Suprapubic skin (tissue), 4 donors: Measurements from ENCODE around the gene CXXC5. TPM values are rescaled to one million over a fixed set of nuclear protein-coding genes. Genes with fewer than 3 reads are reported as not detected.
"Not testable (repeated sequence)": the region's sequence is repeated elsewhere in the genome, so short reads cannot be mapped to it uniquely, and the experiment has no call there.

ENCODE experiments used
- DNase-seq, 2 donors: peaks; one replicate each; pipeline ENCODE4 v3.0.0-alpha.2; 2019; ENCODE audit warnings: low spot score in 2 of 2
- H3K27ac ChIP-seq: fragments of 200-600 bp; sonication (generic); one replicate; pipeline ENCODE4 v1.5.1; 2019
- H3K27me3 ChIP-seq: fragments of 200-600 bp; sonication (generic); one replicate; pipeline ENCODE4 v1.5.1; 2019
- H3K36me3 ChIP-seq: fragments of 200-600 bp; sonication (generic); one replicate; pipeline ENCODE4 v1.5.1; 2019
- H3K4me1 ChIP-seq: fragments of 200-600 bp; sonication (generic); one replicate; pipeline ENCODE4 v1.5.1; 2019
- H3K4me3 ChIP-seq: fragments of 200-600 bp; sonication (generic); one replicate; pipeline ENCODE4 v1.5.1; 2019; ENCODE audit warnings: mild to moderate bottlenecking
- H3K9me3 ChIP-seq: fragments of 200-600 bp; sonication (generic); one replicate; pipeline ENCODE4 v1.5.1; 2019
- CTCF ChIP-seq, 2 donors: fragments of 200-600 bp in 1 of 2; fragments of 450-650 bp in 1 of 2; sonication (generic) in 1 of 2; IDR thresholded peaks; one replicate each; pipeline ENCODE4 v1.5.1; 2016 to 2019; ENCODE audit warnings: antibody characterized with exemption in 2 of 2, mild to moderate bottlenecking in 1 of 2, moderate library complexity in 1 of 2
- EP300 ChIP-seq: sonication (generic); formaldehyde crosslinking; IDR thresholded peaks from one replicate; pipeline ENCODE4 v1.6.1; 2017; ENCODE audit warnings: antibody characterized with exemption
- POLR2A ChIP-seq, 2 donors: fragments of 450-650 bp; IDR thresholded peaks; one replicate each; pipeline ENCODE4 v1.6.1; 2017; ENCODE audit warnings: antibody characterized with exemption in 2 of 2, mild to moderate bottlenecking in 2 of 2, moderate library complexity in 2 of 2
- POLR2AphosphoS5 ChIP-seq, 3 donors: sonication (generic); formaldehyde crosslinking; IDR thresholded peaks; one replicate each; pipeline ENCODE4 v1.6.1; 2017; ENCODE audit warnings: antibody characterized with exemption in 3 of 3
- WGBS: methylation state at CpG from one replicate; pipeline ENCODE4 v1.1.5; 2018; 5-methylcytosine and 5-hydroxymethylcytosine counted together
- total RNA-seq, 4 donors: library from RNA; depleted of rRNA; stranded (reverse); fragments of >200 nt; gene quantifications; one replicate each; pipeline ENCODE4 v1.1.0, GENCODE V29; 2016

Gene CXXC5
- total RNA-seq, result 10 to 100 TPM; 21.8 to 40.6 (median 30.1) TPM

DNA sequence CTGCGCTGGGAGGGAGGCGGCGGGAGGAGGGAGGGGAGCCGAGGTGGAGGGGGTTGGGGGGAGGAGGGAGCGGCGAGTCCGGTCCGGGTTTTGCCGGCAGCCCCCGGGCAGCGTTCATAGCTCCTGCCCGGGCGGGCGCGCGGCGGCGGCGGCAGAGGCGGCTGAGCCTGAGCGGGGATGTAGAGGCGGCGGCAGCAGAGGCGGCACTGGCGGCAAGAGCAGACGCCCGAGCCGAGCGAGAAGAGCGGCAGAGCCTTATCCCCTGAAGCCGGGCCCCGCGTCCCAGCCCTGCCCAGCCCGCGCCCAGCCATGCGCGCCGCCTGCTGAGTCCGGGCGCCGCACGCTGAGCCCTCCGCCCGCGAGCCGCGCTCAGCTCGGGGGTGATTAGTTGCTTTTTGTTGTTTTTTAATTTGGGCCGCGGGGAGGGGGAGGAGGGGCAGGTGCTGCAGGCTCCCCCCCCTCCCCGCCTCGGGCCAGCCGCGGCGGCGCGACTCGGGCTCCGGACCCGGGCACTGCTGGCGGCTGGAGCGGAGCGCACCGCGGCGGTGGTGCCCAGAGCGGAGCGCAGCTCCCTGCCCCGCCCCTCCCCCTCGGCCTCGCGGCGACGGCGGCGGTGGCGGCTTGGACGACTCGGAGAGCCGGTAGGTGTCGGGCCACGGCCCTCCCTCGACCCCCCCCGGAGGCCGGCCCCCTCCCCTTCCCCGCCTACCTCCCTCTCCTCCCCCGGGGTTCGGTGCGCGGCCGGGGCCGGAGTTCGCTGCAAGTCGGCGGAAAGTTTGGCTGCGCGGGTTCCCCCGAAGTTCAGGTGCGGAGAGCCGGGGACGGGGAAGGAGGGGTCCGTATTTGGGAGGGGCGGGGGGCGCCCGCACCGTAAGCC lies at the start of gene CXXC5:
TSS of gene CXXC5 (plus strand) at position 145 of the 877 bp plus-strand sequence. CDS start 32,175 bp downstream, outside the sequence.
- WGBS, result under 1% methylated on average over 26 of the region's 106 CpGs
- Histone ChIP-seq H3K27ac (peak within 1 kb of the TSS; percentile 86), H3K4me1 (peaks cover 63% of the 10 kb centered on the region), H3K27me3 (peaks cover 4% of the 10 kb centered on the region), H3K9me3 (no peaks in the 10 kb centered on the region), H3K36me3 (no peaks in the 10 kb centered on the region), H3K4me3 (peak within 1 kb of the TSS; percentile 85)
- DNase-seq, result peak in 1 of 2 donors; percentile 84
- TF ChIP-seq EP300 (no peak), POLR2AphosphoS5 (IDR thresholded peaks at IDR 0.05) (peak in 1 of 3 donors; percentile 22)

- not testable (repeated sequence) for H3K27ac ChIP-seq, H3K27me3 ChIP-seq, H3K4me3 ChIP-seq, H3K4me1 ChIP-seq, DNase-seq, H3K9me3 ChIP-seq
- 93% methylated on average over 5 of the region's 5 CpGs for WGBS
- peaks cover 35% of the 10 kb centered on the region for H3K36me3 ChIP-seq
Measured at GRCh38 chr5:139598601-139598965, 49.6 kb upstream of the CXXC5 start.

DNA sequence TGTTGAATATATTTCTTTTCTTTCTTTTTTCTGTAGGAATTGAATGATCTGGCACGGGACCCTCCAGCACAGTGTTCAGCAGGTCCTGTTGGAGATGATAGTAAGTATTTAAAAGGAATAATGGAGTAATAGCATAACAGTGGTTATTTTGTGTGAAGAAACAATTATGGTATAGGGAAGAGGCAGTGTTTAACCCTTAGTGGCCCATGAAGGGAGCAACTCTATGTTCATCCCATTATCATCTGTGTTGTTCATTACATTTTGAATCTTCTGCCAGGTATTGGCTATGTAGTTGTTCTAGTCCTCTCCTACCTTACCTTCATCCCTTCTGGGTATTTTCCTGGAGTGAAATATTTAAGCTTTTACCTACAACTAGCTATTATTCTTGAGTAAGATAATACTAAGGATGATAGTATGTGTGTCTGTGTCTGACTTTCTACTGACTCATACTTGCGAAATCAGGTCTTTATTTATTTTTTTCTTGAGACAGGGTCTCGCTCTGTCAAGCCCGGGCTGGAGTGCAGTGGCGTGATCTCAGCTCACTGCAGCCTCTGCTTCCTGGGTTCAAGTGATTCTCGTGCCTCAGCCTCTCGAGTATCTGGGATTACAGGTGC lies 47.7 kb upstream of the CXXC5 start:
- Histone ChIP-seq H3K36me3 (peaks cover 40% of the 10 kb centered on the region), H3K9me3 (no peaks in the 10 kb centered on the region), H3K27me3 (no peaks in the 10 kb centered on the region), H3K27ac (no peak overlapping the region), H3K4me1 (no peaks in the 10 kb centered on the region), H3K4me3 (no peak overlapping the region)
- 91% methylated on average over 7 of the region's 7 CpGs for WGBS
- DNase-seq, result no peak
- TF ChIP-seq POLR2A (IDR thresholded peaks at IDR 0.05) (no peak), POLR2AphosphoS5 (IDR thresholded peaks at IDR 0.05) (no peak), CTCF (IDR thresholded peaks at IDR 0.05) (no peak), EP300 (no peak)

DNA sequence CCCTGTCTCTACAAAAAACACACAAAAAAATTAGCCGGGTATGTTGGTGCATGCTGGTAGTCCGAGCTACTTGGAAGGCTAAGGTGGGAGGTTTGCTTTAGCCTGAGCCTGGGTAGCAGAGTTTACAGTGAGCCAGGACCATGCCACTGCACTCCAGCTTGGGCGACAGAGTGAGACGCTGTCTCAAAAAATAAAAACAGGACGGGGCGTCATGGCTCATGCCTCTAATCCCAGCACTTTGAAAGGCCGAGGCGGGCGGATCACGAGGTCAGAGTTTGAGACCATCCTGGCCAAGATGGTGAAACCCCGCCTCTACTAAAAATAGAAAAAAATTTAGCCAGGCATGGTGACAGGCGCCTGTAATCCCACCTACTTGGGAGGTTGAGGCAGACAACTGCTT lies 46.7 kb upstream of the CXXC5 start:
- no peak overlapping the region for H3K4me3 ChIP-seq
- H3K27me3 ChIP-seq, result no peaks in the 10 kb centered on the region
- WGBS, result 94% methylated on average over 12 of the region's 12 CpGs
- TF ChIP-seq POLR2AphosphoS5 (IDR thresholded peaks at IDR 0.05) (no peak), EP300 (no peak)
- H3K27ac ChIP-seq, result no peak overlapping the region
- H3K4me1 ChIP-seq, result no peaks in the 10 kb centered on the region
- no peak for DNase-seq
- H3K9me3 ChIP-seq, result no peaks in the 10 kb centered on the region
- H3K36me3 ChIP-seq, result peaks cover 40% of the 10 kb centered on the region

GRCh38 chr5:139601948-139602347 lies 46.2 kb upstream of the CXXC5 start:
- H3K36me3 ChIP-seq, result peaks cover 40% of the 10 kb centered on the region
- 82% methylated on average over 9 of the region's 9 CpGs for WGBS
- not testable (repeated sequence) for H3K4me3 ChIP-seq, H3K27me3 ChIP-seq, H3K27ac ChIP-seq, DNase-seq, H3K9me3 ChIP-seq, H3K4me1 ChIP-seq

- Histone ChIP-seq H3K9me3 (no peaks in the 10 kb centered on the region), H3K36me3 (peaks cover 30% of the 10 kb centered on the region), H3K4me3 (no peak overlapping the region), H3K4me1 (no peaks in the 10 kb centered on the region), H3K27me3 (no peaks in the 10 kb centered on the region), H3K27ac (no peak overlapping the region)
- no peak for DNase-seq
- WGBS, result 98% methylated on average over 8 of the region's 8 CpGs
- TF ChIP-seq POLR2A (IDR thresholded peaks at IDR 0.05), result no peak
- no peak for TF ChIP-seq CTCF (IDR thresholded peaks at IDR 0.05)
- TF ChIP-seq EP300, result no peak
- TF ChIP-seq POLR2AphosphoS5 (IDR thresholded peaks at IDR 0.05), result no peak
Measured at GRCh38 chr5:139605887-139606286, 42.3 kb upstream of the CXXC5 start.

GRCh38 chr5:139611703-139612584 lies 36.2 kb upstream of the CXXC5 start:
- Histone ChIP-seq H3K36me3 (peaks cover 14% of the 10 kb centered on the region), H3K4me3 (no peak overlapping the region), H3K27me3 (no peaks in the 10 kb centered on the region), H3K4me1 (peaks cover 9% of the 10 kb centered on the region), H3K9me3 (no peaks in the 10 kb centered on the region), H3K27ac (no peak overlapping the region)
- TF ChIP-seq CTCF (IDR thresholded peaks at IDR 0.05), result no peak
- no peak for TF ChIP-seq POLR2A (IDR thresholded peaks at IDR 0.05)
- TF ChIP-seq POLR2AphosphoS5 (IDR thresholded peaks at IDR 0.05), result no peak
- no peak for TF ChIP-seq EP300
- no peak for DNase-seq
- WGBS, result 70% methylated on average over 5 of the region's 5 CpGs
